ENCODE results near the gene RB1.

RB1 gene

GRCh38 chr13:48303359-48304142, at the start of gene RB1:
Gene RB1, plus strand, starts transcription at chr13:48303751. Its CDS starts 162 bp downstream, at chr13:48303913.
- peak; percentile 93 for DNase-seq (ENCODE audit: low read depth)
- peak within 1 kb of the TSS; percentile 74 for H3K4me3 ChIP-seq (replicated peaks; ENCODE audit: low read depth, low read length)
- no peak for TF ChIP-seq CTCF (IDR thresholded peaks at IDR 0.05; ENCODE audit: low read length, missing control alignments)

- no peak overlapping the region for H3K4me3 ChIP-seq (replicated peaks; ENCODE audit: low read depth, low read length)
- TF ChIP-seq CTCF (IDR thresholded peaks at IDR 0.05; ENCODE audit: low read length, missing control alignments): no peak
- DNase-seq (ENCODE audit: low read depth): no peak
Observed at GRCh38 chr13:48253849-48254248, 49.7 kb upstream of the RB1 start.

GRCh38 chr13:48255090-48255489, 48.5 kb upstream of the RB1 start:
- TF ChIP-seq CTCF (IDR thresholded peaks at IDR 0.05; ENCODE audit: low read length, missing control alignments): no peak
- H3K4me3 ChIP-seq (replicated peaks; ENCODE audit: low read depth, low read length): no peak overlapping the region

GRCh38 chr13:48255954-48256353, 47.6 kb upstream of the RB1 start:
- no peak for TF ChIP-seq CTCF (IDR thresholded peaks at IDR 0.05; ENCODE audit: low read length, missing control alignments)
- no peak overlapping the region for H3K4me3 ChIP-seq (replicated peaks; ENCODE audit: low read depth, low read length)
- no peak for DNase-seq (ENCODE audit: low read depth)

More at GRCh38 chr13:48255090-48255489, 48.5 kb upstream of the RB1 start:
- no peak for DNase-seq (ENCODE audit: low read depth)

GRCh38 chr13:48258002-48258401, 45.5 kb upstream of the RB1 start:
- DNase-seq (ENCODE audit: low read depth): no peak
- TF ChIP-seq CTCF (IDR thresholded peaks at IDR 0.05; ENCODE audit: low read length, missing control alignments): no peak

GRCh38 chr13:48258430-48258829, 45.1 kb upstream of the RB1 start:
- no peak for TF ChIP-seq CTCF (IDR thresholded peaks at IDR 0.05; ENCODE audit: low read length, missing control alignments)
- no peak for DNase-seq (ENCODE audit: low read depth)
- no peak overlapping the region for H3K4me3 ChIP-seq (replicated peaks; ENCODE audit: low read depth, low read length)

More at GRCh38 chr13:48258002-48258401, 45.5 kb upstream of the RB1 start:
- no peak overlapping the region for H3K4me3 ChIP-seq (replicated peaks; ENCODE audit: low read depth, low read length)

GRCh38 chr13:48260970-48261369, 42.6 kb upstream of the RB1 start:
- DNase-seq (ENCODE audit: low read depth): no peak
- no peak overlapping the region for H3K4me3 ChIP-seq (replicated peaks; ENCODE audit: low read depth, low read length)
- TF ChIP-seq CTCF (IDR thresholded peaks at IDR 0.05; ENCODE audit: low read length, missing control alignments): no peak

Data from fibroblast of pulmonary artery (primary cell).